ENCODE data around the gene ALCAM. TPM values are rescaled to one million over a fixed set of nuclear protein-coding genes. Genes with fewer than 3 reads are reported as not detected.

The ALCAM gene
- total RNA-seq, 1 donor from 2014 or later, result 54.4 TPM

DNA sequence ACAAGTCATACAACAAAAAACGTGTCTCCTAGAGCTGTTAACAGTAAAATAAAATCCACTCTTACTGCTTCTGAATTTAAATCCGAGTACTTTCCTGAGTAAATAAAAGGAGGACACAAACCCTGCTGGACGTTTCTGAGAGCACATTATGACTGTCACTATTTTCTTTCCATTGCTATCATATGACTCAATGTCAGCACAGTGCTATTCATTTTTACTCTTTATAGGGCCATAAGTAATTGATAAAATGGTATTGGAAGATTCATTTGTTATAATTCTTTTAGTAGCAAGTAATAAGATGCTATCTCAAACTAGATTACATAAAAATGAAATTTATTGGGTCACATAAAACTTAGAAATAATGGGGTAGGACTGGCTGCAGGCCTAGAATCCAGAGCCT lies 68.6 kb downstream of the ALCAM start:
- Histone ChIP-seq H3K79me2 (ENCODE audit: low read depth) (no peaks in the 10 kb centered on the region), H3K9me3 (ENCODE audit: low read depth) (no peaks in the 10 kb centered on the region), H3F3A (ENCODE audit: low read depth) (no peaks in the 10 kb centered on the region), H4K20me1 (ENCODE audit: low read depth) (no peaks in the 10 kb centered on the region), H2AFZ (replicated peaks) (no peak overlapping the region), H3K27me3 (no peaks in the 10 kb centered on the region), H3K4me3 (no peak overlapping the region), H3K27ac (no peak overlapping the region), H3K36me3 (no peaks in the 10 kb centered on the region), H3K9ac (no peak overlapping the region), H3K4me2 (no peak overlapping the region), H3K4me1 (peaks cover 5% of the 10 kb centered on the region)
- Mint-ChIP-seq H3K27me3 (ENCODE audit: insufficient read depth, low read depth) (no peaks in the 10 kb centered on the region), H3K4me3 (no peak overlapping the region), H3K9me3 (peaks cover 6% of the 10 kb centered on the region), H3K4me1 (no peaks in the 10 kb centered on the region), H3K27ac (no peak overlapping the region), H3K36me3 (no peaks in the 10 kb centered on the region)
- no peak for DNase-seq (ENCODE audit: low spot score)
- TF ChIP-seq EZH2 (IDR thresholded peaks at IDR 0.05) (no peak), EZH2phosphoT487 (IDR thresholded peaks at IDR 0.05) (no peak)
- TF ChIP-seq, protein P1, sequence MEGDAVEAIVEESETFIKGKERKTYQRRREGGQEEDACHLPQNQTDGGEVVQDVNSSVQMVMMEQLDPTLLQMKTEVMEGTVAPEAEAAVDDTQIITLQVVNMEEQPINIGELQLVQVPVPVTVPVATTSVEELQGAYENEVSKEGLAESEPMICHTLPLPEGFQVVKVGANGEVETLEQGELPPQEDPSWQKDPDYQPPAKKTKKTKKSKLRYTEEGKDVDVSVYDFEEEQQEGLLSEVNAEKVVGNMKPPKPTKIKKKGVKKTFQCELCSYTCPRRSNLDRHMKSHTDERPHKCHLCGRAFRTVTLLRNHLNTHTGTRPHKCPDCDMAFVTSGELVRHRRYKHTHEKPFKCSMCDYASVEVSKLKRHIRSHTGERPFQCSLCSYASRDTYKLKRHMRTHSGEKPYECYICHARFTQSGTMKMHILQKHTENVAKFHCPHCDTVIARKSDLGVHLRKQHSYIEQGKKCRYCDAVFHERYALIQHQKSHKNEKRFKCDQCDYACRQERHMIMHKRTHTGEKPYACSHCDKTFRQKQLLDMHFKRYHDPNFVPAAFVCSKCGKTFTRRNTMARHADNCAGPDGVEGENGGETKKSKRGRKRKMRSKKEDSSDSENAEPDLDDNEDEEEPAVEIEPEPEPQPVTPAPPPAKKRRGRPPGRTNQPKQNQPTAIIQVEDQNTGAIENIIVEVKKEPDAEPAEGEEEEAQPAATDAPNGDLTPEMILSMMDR (IDR thresholded peaks at IDR 0.05), result no peak

DNA sequence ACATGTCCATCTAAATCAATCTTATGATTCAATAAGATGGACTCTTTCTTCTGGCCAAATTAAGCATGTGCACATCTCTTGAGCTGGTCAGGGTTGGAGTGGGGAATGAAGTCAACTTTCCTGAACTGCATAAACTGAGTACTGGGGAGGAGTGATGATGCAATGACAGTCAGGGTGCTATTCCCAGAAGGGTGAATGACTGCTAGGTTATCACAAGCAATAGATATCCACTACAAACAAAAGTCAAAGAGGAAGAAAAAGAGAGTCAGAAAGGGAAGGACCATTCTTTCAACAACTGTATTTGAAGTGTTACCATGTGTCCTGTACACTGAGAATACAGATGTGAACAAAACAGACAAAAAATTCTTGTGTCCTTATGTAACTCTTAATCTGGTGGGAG lies 70.0 kb downstream of the ALCAM start:
- no peak for DNase-seq (ENCODE audit: low spot score)
- Mint-ChIP-seq H3K27ac (no peak overlapping the region), H3K9me3 (peaks cover 6% of the 10 kb centered on the region), H3K4me3 (no peak overlapping the region), H3K36me3 (no peaks in the 10 kb centered on the region), H3K27me3 (ENCODE audit: insufficient read depth, low read depth) (no peaks in the 10 kb centered on the region), H3K4me1 (no peaks in the 10 kb centered on the region)
- H3K4me2 ChIP-seq, result no peak overlapping the region
- no peaks in the 10 kb centered on the region for H3F3A ChIP-seq (ENCODE audit: low read depth)
- no peak overlapping the region for H3K4me3 ChIP-seq
- H3K9me3 ChIP-seq (ENCODE audit: low read depth), result no peaks in the 10 kb centered on the region
- H4K20me1 ChIP-seq (ENCODE audit: low read depth), result no peaks in the 10 kb centered on the region
- H3K36me3 ChIP-seq, result no peaks in the 10 kb centered on the region
- TF ChIP-seq EZH2 (IDR thresholded peaks at IDR 0.05) (no peak), EZH2phosphoT487 (IDR thresholded peaks at IDR 0.05) (no peak)
- TF ChIP-seq, protein P1 (IDR thresholded peaks at IDR 0.05), result no peak
- no peak overlapping the region for H2AFZ ChIP-seq (replicated peaks)
- no peaks in the 10 kb centered on the region for H3K79me2 ChIP-seq (ENCODE audit: low read depth)
- peaks cover 10% of the 10 kb centered on the region for H3K4me1 ChIP-seq
- H3K27ac ChIP-seq, result no peak overlapping the region
- H3K9ac ChIP-seq, result no peak overlapping the region
- H3K27me3 ChIP-seq, result no peaks in the 10 kb centered on the region

DNA sequence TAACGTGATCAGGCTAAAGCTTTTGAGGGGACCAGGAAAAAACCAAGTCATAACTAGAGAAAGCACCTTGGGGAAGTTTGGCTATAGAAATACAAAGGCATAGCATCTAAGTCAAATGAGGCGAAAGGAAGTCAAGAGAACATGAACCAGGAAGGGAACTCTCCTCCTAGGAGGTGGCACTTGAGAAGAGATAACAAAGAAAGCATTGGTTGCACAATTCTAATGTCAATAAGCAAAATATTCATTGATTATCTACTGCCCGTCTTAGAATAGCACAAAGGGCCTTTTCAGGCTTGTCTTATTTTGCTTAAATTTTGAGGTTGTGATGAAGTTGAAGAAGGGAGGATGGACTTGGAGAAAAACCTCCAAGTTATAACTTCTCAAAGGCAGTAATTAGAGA lies 73.4 kb downstream of the ALCAM start:
- no peak overlapping the region for H3K27ac Mint-ChIP-seq
- H3K79me2 ChIP-seq (ENCODE audit: low read depth), result no peaks in the 10 kb centered on the region

More for the DNA sequence above, 73.4 kb downstream of the ALCAM start:
- no peak overlapping the region for H3K9ac ChIP-seq
- no peaks in the 10 kb centered on the region for H4K20me1 ChIP-seq (ENCODE audit: low read depth)
- H3K36me3 ChIP-seq, result no peaks in the 10 kb centered on the region
- no peaks in the 10 kb centered on the region for H3F3A ChIP-seq (ENCODE audit: low read depth)
- Mint-ChIP-seq H3K4me3 (no peak overlapping the region), H3K9me3 (peaks cover 6% of the 10 kb centered on the region), H3K4me1 (no peaks in the 10 kb centered on the region), H3K27me3 (ENCODE audit: insufficient read depth, low read depth) (no peaks in the 10 kb centered on the region), H3K36me3 (no peaks in the 10 kb centered on the region)
- no peaks in the 10 kb centered on the region for H3K27me3 ChIP-seq
- peaks cover 10% of the 10 kb centered on the region for H3K4me1 ChIP-seq
- no peak overlapping the region for H3K27ac ChIP-seq
- H3K4me3 ChIP-seq, result no peak overlapping the region
- TF ChIP-seq EZH2phosphoT487 (IDR thresholded peaks at IDR 0.05), result no peak
- TF ChIP-seq EZH2 (IDR thresholded peaks at IDR 0.05), result no peak
- TF ChIP-seq, protein P1 (IDR thresholded peaks at IDR 0.05), result no peak
- no peak for DNase-seq (ENCODE audit: low spot score)
- no peak overlapping the region for H2AFZ ChIP-seq (replicated peaks)
- H3K4me2 ChIP-seq, result no peak overlapping the region
- H3K9me3 ChIP-seq (ENCODE audit: low read depth), result no peaks in the 10 kb centered on the region
